ENCODE measurements around the gene ACKR2. TPM values are rescaled to one million over a fixed set of nuclear protein-coding genes. Genes with fewer than 3 reads are reported as not detected.

Gene ACKR2
- total and polyA plus RNA-seq, 2 of the 13 experiments (the other 11 are each of a cell fraction or from before 2014, with no cell fraction given): 1.1 to 1.9 TPM

DNA sequence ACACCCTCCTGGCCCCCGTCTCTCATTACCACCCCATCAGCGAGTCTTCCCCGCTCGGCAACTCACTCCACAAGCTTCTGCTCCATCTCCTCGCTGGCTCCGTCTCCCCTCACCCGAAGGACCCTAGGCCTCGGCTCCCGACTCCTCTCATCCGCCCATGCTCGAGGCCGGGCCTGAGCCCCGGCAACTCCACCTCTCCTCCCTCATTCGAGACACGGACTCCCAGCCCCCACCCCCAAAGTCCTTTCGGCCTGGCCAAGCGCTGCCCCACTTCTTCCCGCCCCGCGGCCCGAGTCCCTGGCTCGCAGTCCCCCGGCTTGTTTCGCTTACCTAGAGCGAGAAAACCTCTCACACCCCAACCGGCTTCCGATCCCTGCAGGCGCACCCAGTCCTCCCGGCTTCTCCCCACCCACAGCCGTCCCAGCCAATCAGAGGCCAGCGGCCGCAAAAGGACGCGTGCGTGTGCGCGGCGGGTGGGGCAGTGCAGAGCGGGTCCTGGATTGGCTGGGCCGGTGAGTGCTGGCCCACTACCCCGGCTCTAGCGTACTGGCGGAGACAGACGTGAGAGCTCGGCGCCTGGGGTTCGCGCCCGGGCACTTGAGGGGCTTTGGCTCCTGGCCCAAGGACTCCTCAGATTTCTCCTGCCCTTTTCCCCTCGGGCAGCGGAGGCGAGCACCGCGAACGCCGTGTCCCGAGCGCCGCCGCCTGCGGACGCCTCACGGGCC lies 5.0 kb upstream of the ACKR2 start, which contains the start of gene HIGD1A (continued):
- TF ChIP-seq, protein P1, sequence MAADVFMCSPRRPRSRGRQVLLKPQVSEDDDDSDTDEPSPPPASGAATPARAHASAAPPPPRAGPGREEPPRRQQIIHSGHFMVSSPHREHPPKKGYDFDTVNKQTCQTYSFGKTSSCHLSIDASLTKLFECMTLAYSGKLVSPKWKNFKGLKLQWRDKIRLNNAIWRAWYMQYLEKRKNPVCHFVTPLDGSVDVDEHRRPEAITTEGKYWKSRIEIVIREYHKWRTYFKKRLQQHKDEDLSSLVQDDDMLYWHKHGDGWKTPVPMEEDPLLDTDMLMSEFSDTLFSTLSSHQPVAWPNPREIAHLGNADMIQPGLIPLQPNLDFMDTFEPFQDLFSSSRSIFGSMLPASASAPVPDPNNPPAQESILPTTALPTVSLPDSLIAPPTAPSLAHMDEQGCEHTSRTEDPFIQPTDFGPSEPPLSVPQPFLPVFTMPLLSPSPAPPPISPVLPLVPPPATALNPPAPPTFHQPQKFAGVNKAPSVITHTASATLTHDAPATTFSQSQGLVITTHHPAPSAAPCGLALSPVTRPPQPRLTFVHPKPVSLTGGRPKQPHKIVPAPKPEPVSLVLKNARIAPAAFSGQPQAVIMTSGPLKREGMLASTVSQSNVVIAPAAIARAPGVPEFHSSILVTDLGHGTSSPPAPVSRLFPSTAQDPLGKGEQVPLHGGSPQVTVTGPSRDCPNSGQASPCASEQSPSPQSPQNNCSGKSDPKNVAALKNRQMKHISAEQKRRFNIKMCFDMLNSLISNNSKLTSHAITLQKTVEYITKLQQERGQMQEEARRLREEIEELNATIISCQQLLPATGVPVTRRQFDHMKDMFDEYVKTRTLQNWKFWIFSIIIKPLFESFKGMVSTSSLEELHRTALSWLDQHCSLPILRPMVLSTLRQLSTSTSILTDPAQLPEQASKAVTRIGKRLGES (CRISPR knock-in tag; IDR thresholded peaks at IDR 0.05; ENCODE audit: borderline replicate concordance): 0 out of 2 replicates have a peak, but pooled peaks have one; percentile 4
- TF ChIP-seq, protein P2, sequence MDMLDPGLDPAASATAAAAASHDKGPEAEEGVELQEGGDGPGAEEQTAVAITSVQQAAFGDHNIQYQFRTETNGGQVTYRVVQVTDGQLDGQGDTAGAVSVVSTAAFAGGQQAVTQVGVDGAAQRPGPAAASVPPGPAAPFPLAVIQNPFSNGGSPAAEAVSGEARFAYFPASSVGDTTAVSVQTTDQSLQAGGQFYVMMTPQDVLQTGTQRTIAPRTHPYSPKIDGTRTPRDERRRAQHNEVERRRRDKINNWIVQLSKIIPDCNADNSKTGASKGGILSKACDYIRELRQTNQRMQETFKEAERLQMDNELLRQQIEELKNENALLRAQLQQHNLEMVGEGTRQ (IDR thresholded peaks at IDR 0.05; ENCODE audit: low read depth, low read length): no peak
- TF ChIP-seq, protein P2 (CRISPR knock-in tag; IDR thresholded peaks at IDR 0.05; ENCODE audit: borderline replicate concordance): peak; percentile 16; the same call in 1 of the 2 replicates
- TF ChIP-seq NCOA2 (CRISPR knock-in tag; IDR thresholded peaks at IDR 0.05) (no peak), NR2F1 (CRISPR knock-in tag; IDR thresholded peaks at IDR 0.05) (no peak), CEBPB (IDR thresholded peaks at IDR 0.05; ENCODE audit: borderline replicate concordance, low read depth, low read length) (no peak), MAZ (IDR thresholded peaks at IDR 0.05; ENCODE audit: borderline replicate concordance, low read depth, low read length) (peak; percentile 52; the same call in 1 of the 2 replicates), MAZ (CRISPR knock-in tag; IDR thresholded peaks at IDR 0.05; ENCODE audit: low read depth) (peak; percentile 53), ZNF264 (CRISPR knock-in tag; IDR thresholded peaks at IDR 0.05) (no peak), ZNF224 (CRISPR knock-in tag; IDR thresholded peaks at IDR 0.05) (peak; percentile 77; the same call in 1 of the 2 replicates), CHD2 (IDR thresholded peaks at IDR 0.05; ENCODE audit: low read depth, low read length) (no peak), DNMT3B (CRISPR knock-in tag; conservative IDR thresholded peaks at IDR 0.05) (peak; percentile 60; the same call in 1 of the 2 replicates), SUZ12 (IDR thresholded peaks at IDR 0.05; ENCODE audit: low read depth, low read length) (no peak), XRCC5 (optimal IDR thresholded peaks at IDR 0.05; ENCODE audit: low read length) (no peak), AHR (CRISPR knock-in tag; IDR thresholded peaks at IDR 0.05) (no peak; the same call in 1 of the 2 replicates), GLI4 (CRISPR knock-in tag; IDR thresholded peaks at IDR 0.05; ENCODE audit: borderline replicate concordance) (no peak; the same call in 1 of the 2 replicates)
- TF ChIP-seq, protein P3, sequence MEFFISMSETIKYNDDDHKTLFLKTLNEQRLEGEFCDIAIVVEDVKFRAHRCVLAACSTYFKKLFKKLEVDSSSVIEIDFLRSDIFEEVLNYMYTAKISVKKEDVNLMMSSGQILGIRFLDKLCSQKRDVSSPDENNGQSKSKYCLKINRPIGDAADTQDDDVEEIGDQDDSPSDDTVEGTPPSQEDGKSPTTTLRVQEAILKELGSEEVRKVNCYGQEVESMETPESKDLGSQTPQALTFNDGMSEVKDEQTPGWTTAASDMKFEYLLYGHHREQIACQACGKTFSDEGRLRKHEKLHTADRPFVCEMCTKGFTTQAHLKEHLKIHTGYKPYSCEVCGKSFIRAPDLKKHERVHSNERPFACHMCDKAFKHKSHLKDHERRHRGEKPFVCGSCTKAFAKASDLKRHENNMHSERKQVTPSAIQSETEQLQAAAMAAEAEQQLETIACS (CRISPR knock-in tag; IDR thresholded peaks at IDR 0.05): no peak
- TF ChIP-seq, protein P4, sequence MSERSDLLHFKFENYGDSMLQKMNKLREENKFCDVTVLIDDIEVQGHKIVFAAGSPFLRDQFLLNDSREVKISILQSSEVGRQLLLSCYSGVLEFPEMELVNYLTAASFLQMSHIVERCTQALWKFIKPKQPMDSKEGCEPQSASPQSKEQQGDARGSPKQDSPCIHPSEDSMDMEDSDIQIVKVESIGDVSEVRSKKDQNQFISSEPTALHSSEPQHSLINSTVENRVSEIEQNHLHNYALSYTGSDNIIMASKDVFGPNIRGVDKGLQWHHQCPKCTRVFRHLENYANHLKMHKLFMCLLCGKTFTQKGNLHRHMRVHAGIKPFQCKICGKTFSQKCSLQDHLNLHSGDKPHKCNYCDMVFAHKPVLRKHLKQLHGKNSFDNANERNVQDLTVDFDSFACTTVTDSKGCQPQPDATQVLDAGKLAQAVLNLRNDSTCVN (CRISPR knock-in tag; IDR thresholded peaks at IDR 0.05; ENCODE audit: borderline replicate concordance): 0 out of 2 replicates have a peak, but pooled peaks have one; percentile 58
- TF ChIP-seq, protein P5, sequence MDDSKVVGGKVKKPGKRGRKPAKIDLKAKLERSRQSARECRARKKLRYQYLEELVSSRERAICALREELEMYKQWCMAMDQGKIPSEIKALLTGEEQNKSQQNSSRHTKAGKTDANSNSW (CRISPR knock-in tag; IDR thresholded peaks at IDR 0.05; ENCODE audit: borderline replicate concordance): no peak
